GM21737 (cell line): ENCODE data around the gene HOMEZ.
"Not testable (repeated sequence)": the region's sequence is repeated elsewhere in the genome, so short reads cannot be mapped to it uniquely, and the experiment has no call there.

Experiments
- ATAC-seq: cut with Tn5 transposase; IDR thresholded peaks from one replicate; pipeline ENCODE4 v1.9.1; 2021; ENCODE audit warnings: mild to moderate bottlenecking, moderate library complexity; ENCODE audit not compliant: unreplicated experiment

HOMEZ gene

DNA sequence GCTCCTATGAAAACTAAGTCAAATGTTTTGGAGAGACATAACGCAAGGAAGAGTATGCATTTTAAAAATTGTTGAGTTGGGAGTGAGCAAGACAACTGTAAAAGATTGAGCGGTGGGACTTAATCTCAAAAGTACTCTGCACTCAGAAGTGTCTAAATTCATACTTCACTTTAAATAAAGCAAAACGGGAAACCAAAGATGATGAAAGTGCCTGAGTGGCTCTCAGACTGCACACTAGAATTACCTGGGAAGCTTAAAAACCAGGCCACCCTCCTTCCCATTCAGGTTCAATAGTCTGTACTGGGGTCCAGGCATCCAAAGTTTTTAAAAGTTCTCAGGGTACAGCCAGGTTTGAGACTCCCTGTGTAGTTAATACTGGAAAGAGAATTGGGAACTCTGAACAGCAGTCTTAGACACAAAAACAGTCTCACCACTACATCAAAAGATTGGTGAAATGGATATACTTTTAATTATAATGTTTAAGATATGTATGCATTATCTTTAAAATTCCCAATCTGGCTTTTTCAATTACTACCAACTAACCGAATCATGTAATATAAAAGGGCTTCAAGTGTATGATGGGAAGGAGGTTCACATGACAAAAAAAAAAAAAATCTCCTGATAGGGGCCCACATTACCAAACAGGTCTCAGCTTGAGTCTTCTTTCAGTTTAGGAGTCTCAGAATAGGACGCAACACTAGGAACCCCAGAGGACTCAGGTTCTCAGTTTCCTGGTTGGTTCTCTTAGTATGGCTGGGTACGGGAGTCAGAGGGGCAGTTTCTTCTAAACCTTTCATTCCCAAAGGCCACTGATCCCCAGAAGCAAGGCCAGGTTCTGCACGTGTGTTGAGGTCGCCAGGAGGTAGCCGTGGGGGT, 1.0 kb downstream of the HOMEZ start:
- no peak for ATAC-seq

DNA sequence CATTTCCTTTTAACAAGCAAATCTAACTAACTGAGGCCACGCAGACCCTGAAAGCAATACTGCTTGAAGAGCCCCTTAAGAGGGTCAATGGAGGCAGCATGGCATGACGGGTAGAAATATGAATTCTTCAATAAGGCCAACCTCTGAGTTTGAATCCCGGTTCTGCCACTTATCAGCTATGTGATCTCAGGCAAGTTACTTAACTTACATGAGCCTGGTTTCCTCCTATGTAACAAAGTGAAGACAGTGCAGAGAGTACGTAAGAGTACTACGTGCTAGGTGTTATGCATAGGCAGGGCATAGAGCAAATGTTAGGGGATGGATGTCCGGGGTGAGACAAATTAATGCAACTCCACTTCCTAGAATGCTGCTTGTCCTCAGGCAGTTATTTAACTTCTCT, 4.7 kb downstream of the HOMEZ start:
- no peak for ATAC-seq

DNA sequence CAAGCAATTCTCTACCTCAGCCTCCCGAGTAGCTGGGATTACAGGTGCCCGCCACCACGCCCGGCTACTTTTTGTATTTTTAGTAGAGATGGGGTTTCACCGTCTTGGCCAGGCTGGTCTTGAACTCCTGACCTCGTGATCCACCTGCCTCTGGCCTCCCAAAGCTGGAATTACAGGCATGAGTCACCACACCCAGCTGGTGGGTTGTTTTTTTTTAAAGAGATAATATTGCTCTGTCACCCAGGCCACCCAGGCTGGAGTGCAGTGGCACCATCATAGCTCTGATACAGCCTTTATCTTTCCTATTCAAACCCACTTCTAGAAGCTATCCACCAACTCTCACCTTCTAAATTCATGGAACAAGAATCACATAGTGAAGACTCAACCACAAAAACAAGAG, 8.0 kb downstream of the HOMEZ start:
- not testable (repeated sequence) for ATAC-seq

DNA sequence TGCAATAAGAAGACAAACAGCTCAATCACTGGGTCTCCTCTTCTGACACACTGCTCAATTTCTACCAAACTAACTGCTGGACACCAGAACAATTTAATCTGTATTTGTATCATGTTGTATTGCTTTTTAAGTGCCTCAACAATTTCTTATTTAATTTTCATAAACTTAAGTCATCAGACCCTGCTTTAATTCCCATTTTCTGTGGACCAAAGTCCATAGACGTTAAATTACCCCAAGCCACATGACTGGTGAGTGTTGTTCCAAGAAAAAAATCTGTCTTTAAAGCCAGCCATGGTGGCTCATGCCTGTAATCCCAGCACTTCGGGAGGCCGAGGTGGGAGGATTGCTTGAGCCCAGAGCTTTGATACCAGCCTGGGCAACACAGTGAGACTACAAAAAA, 8.7 kb downstream of the HOMEZ start:
- no peak for ATAC-seq

DNA sequence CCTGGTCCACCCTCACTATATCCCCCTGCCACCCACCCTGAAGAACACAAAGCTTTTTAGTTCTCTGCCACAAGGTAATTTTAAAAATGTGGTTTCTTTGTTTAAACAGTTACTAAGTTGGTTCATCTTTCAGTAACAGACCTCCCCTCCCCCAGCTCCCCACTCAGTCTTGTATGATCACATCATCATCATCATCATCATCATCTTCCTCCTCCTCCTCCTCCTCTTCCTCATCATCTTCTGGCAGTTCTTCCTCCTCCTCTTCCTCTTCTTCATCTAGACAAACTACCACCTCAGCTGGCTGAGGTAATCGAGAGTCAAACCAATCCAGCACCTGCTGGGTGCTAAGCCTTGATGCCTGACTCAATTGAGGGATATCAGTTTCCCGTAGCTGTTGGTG, 10.5 kb downstream of the HOMEZ start:
- no peak for ATAC-seq

DNA sequence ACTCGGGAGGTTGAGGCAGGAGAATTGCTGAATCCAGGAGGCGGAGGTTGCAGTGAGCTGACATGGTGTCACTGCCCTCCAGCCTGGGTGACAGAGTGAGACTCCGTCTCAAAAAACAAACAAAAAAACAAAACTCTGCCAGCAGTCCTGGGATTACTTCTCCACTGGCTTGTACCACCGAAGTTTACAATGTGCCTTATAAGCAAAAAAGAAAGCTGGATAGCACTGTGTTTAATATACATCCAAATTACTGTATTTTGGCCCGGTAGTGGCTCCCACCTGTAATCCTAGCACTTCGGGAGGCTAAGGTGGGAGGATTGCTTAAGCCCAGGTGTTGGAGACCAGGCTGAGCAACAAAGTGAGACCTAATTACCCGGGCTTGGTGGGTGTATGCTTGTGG, 16.7 kb downstream of the HOMEZ start:
- ATAC-seq = no peak

DNA sequence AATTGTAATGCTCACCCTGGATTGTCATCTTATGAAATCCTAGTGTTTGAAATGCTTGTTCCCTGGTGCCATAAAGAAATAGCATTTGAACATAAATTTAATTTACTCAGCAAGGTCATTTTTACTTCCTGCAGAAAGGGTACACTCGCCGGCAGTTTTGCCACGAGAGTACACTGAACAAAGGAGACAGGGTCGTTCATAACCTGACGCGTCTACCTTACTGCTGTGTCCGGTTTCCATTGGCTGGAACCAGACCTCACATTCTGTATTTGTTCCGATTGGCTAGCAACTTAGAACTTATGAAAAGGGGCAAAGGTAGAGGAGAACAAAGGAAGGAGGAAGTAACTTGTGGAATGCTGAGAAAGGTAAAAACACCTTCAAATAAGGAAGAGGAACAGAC, 25.1 kb downstream of the HOMEZ start:
- ATAC-seq = not testable (repeated sequence)

DNA sequence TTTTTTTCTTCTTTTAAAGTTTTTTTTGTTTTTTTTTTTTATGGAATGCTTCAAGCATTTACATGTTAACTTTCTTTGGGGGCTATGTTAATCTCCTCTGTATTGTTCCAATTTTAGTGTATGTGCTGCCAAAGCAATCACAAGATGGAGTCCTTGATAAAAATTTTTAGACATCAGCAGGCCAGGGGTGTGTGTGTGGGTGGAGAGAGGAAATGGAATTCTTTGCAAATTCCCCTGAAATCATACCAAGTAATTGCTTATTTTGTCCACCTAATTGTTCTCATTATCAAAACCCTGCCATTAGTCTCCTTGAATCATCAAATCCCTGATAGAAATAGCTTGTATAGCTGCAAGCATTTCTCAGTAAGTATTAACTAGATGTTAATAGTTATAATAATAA, 26.5 kb downstream of the HOMEZ start:
- no peak for ATAC-seq

DNA sequence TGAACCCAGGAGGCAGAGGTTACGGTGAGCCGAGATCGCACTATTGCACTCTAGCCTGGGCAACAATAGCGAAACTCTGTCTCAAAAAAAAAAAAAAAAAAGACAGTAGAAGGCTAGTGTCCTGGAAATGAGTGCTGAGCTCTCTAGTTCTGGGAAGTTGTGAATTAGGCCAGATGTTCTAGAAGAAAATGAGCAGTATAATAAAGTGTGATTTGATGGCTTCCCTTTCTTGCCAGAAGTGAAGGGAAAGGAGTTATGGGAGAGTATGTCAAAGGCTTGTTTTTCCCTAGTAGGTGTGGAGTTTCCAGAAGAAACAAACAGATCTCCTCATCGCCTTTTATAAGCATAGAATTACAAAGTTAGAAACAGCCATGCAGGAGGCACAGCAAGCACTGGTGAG, 27.7 kb downstream of the HOMEZ start:
- no peak for ATAC-seq

DNA sequence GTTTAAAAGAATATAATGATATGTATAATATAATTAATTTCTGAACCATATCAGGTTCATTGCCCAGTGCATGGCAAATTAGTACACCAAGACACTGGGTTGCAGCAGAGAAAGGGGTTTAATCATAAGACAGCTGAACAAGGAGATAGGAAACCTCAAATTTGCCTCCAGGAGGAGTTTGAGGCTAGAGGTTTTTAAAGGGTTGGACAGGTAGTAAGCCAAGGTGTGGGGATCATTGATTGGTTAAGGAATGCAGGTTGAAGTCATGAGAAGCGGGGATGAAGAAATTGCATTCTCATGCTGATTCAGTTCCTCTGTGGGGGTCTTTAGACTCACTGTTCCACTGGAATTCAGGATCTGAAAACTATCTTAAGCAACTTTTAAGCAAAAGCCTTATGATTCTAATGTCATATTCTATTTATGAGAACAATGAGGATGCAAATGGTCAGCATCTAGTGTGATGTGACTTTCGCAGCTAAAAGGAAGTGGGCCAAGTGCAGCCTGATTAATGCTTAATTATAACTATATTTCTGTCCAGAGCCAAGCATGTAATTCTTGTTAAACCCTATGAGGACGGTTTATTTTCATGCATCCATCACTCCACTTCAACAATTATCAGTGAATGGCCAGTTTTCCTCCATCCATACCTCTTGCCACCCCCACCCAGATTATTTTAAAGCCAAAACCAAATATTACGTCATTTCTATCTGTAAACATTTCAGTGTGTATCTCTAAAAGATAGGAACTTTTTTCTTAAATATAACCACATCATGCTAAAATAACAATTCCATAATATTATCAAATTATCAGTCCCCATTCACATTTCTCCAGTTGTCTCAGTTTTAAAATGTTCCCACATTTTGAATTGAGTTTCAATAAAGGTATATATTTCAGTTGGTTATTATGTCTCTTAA, 33.3 kb downstream of the HOMEZ start:
- ATAC-seq = no peak

DNA sequence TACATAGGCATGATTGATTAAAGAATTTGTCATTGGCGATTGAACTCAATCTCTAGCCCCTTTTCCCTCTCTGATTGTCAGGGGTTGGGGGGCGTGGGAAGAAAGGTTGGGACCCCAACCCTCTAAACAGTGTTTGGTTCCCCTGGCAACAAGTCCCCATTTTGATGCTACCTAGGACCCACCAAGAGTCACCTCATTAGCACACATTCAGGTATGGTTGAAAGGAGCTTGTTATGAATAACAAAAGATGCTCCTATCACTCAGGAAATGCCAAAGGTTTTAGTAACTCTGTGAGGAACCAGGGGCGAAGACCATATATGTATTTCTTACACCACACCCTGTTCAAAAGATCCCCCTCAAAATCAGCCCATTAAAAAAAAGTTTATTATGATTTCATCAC, 33.9 kb downstream of the HOMEZ start:
- ATAC-seq = no peak

DNA sequence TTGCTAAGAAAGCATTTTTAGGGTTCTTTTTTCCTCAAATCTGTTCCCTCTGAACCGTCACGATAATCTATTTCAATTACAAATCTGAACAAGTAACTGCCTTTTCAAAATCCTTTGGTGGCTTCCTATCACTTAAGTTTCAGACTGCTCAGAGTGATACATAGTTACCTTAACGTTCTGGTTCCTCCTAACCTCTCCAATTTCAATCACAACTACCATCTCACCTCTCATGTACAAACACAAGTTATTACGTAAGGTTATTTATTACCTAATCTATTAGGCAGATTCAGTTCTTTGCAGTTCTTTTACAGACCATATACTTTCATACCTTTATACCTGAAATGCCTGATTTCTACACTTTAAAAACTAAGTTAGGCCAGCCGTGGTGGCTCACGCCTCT, 36.1 kb downstream of the HOMEZ start:
- ATAC-seq = no peak

DNA sequence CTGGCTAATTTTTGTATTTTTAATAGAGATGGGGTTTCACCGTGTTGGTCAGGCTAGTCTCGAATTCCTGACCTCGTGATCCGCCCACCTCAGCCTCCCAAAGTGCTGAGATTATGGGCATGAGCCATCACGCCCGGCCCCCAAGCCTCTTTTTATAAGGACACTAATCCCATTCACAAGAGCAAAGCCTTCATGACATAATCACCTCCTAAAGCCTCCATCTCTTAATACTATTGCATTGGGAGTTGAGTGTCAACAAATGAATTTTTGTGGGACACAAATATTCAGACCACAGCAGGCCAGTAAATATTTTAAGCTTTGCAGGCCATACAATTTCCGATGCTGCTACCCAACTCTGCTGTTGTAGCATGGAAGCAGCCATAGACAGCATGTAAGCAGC, 37.3 kb downstream of the HOMEZ start:
- ATAC-seq = no peak

DNA sequence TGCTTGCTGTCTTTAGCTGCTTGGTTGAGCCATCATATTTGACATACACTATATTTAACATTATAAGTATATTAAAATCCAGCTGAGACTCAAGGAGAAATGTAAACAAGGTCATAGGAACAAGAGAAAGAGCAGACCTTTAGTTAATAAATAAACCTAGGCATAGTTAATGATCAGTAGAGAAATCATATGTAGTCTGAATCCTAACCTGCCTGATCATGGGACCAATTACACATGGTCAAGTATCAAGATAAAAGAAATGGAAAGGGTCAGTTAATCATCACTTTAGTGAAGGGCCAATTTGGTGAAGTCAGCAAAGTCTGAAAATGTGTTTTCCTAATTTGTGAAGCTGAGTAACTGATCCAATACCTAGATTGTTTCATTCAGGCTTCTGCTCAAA, 40.6 kb downstream of the HOMEZ start:
- ATAC-seq = no peak

DNA sequence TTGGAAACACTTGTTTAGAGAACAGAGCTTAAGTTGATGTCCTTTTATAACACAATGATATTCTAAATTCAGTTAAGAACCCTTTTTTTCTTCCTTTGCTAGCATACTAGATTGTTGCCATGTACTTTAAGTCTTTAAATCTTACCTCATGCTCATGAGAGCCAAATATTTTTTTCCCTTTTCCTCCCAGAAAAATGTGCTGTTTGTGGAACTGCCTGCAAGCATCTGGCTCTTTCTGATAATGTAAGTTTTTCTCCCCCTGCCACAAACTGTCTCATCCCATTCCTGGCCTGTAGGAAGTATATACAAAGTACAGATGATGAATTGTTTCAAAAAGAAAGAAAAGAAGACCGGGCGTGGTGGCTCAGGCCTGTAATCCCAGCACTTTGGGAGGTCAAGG, 42.9 kb downstream of the HOMEZ start:
- ATAC-seq = no peak

DNA sequence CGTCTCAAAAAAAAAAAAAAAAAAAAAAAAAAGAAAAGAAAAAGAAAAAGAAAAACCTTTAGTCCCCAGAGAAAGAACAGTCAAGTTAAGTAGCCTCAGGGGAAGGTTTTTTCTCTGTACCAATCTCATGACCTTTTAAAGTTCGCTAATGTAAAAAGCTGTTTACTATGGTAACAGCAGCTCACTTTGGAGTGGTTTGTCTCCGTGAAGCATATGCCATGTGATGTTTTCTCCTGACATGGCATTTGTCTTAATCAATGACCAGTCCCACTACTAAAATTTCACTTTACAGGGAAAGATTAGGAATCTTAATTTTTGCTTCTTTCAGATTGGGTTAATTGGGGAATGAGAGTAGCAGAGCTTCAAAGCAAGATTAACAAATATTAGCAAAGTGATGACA, 43.9 kb downstream of the HOMEZ start:
- ATAC-seq = no peak

DNA sequence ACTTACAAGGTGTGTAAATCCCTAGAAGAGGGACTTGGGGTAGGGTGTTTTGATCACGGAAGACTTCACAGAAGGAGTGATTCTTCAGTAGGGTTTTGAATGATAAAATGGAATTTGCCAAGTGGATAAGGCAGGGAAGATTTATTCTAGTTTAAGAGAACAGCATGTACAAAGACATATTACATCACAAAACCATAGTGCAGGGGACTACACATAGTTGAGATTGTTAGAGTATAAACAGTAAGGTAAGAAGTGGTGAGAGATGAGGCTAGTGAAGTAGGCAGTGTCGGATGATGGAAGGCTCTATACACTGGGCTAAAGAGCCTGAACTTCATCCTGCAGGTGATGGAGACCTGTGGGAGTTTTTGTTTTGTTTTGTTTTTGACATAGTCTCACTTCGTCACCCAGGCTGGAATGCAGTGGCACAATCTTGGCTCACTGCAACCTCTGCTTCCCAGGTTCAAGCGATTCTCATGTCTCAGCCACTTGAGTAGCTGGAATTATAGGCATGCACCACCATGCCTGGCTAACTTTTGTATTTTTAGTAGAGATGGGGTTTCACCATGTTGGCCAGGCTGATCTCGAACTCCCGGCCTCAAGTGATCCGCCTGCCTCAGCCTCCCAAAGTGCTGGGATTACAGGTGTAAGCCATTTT, 44.7 kb downstream of the HOMEZ start:
- ATAC-seq = not testable (repeated sequence)

DNA sequence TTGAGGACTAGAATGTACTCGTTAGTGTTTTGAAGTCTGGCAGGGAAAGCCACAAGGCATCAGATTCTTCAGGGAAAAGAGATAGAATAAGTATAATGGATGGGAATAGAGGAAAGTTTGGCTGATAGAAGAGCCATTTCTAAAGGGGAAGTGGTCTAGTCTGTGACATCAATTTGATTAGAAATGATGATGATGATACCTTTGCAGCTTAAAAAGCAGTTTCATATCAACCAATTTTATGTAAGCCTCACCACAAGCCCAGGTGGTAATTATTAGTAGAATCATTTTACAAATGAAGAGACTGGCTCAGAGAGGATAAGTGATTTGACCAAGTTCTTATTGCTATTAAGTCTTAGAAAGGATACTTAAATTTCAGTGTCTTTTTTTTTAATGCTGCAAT, 45.3 kb downstream of the HOMEZ start:
- ATAC-seq = no peak

DNA sequence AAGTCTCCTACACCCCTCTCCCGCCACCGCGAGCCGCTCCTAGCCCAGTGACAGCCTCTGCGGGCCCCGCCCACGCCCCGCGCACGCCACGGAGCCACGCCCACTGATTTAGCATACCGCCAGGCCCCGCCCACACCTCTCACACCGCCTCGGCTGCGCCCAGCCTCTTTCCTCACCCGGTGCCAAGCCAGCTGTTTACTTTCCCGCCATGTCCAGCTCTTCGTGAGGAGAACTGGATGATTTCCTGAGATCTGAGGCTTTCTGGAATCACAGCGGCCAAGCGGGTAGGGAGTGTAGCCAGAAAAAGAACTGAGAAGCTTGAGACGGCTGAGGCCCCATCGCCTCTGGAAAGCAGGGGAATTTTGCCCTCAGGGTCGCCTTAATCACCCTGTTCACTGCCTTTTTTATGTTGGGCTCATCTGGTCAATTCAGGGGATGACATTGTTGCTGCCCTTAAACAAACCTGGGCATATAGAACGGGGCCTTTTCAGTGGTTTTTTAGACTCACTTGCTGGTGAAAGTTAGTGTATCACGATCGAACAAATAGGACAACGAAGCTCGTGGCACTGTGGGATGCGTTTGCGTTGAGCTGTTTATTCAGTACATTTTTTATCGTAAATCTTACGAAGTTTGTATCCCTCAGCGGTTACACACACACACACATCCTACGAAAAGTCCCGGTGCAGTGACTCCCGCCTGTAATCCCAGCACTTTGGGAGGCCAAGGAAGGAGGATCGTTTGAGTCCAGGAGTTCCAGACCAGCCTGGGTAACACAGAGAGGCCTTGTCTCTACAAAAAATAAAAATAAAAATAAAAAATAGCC, 47.9 kb downstream of the HOMEZ start, which contains the start of gene RNF212B:
TSS of gene RNF212B (plus strand) at position 165 of the 823 bp plus-strand sequence. CDS start 2,410 bp downstream, outside the sequence.
- ATAC-seq = peak; percentile 79

DNA sequence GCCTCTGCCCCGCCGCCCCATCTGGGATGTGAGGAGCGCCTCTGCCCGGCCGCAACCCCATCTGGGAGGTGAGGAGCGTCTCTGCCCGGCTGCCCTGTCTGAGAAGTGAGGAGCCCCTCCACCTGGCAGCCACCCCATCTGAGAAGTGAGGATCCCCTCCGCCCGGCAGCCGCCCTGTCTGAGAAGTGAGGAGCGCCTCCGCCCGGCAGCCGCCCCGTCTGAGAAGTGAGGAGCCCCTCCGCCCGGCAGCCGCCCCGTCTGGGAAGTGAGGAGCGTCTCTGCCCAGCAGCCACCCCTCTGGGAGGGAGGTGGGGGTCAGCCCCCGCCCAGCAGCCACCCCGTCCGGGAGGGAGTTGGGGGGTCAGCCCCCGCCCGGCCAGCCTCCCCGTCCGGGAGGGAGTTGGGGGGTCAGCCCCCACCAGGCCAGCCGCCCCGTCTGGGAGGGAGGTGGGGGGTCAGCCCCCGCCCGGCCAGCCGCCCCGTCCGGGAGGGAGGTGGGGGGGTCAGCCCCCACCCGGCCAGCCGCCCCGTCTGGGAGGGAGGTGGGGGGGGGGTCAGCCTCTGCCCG, 53.6 kb downstream of the HOMEZ start:
- not testable (repeated sequence) for ATAC-seq
